ENCODE data around the gene RASD1. TPM values are rescaled to one million over a fixed set of nuclear protein-coding genes. Genes with fewer than 3 reads are reported as not detected.

Gene RASD1
- total RNA-seq, 1 donor: 0.36 TPM

- DNase-seq (ENCODE audit: low read depth): no peak
- no peak for TF ChIP-seq CTCF (IDR thresholded peaks at IDR 0.05; ENCODE audit: insufficient read depth, low read length)
- H3K4me3 ChIP-seq (ENCODE audit: low read depth, low read length): no peak overlapping the region
These were observed 6.8 kb upstream of the RASD1 start for GRCh38 chr17:17502741-17503565.

- peak; percentile 24 for TF ChIP-seq CTCF (IDR thresholded peaks at IDR 0.05; ENCODE audit: insufficient read depth, low read length)
- H3K4me3 ChIP-seq (ENCODE audit: low read depth, low read length): no peak overlapping the region
- no peak for DNase-seq (ENCODE audit: low read depth)
These were observed 4.9 kb upstream of the RASD1 start for GRCh38 chr17:17500999-17501605.

- no peak for TF ChIP-seq CTCF (IDR thresholded peaks at IDR 0.05; ENCODE audit: insufficient read depth, low read length)
These were observed 3.4 kb upstream of the RASD1 start for GRCh38 chr17:17499402-17500145.

GRCh38 chr17:17498606-17499301, 2.6 kb upstream of the RASD1 start:
- no peak overlapping the region for H3K4me3 ChIP-seq (ENCODE audit: low read depth, low read length)
- TF ChIP-seq CTCF (IDR thresholded peaks at IDR 0.05; ENCODE audit: insufficient read depth, low read length): no peak
- no peak for DNase-seq (ENCODE audit: low read depth)

More at GRCh38 chr17:17499402-17500145, 3.4 kb upstream of the RASD1 start:
- DNase-seq (ENCODE audit: low read depth): no peak
- H3K4me3 ChIP-seq (ENCODE audit: low read depth, low read length): no peak overlapping the region

- no peak for DNase-seq (ENCODE audit: low read depth)
- H3K4me3 ChIP-seq (ENCODE audit: low read depth, low read length): no peak overlapping the region
- no peak for TF ChIP-seq CTCF (IDR thresholded peaks at IDR 0.05; ENCODE audit: insufficient read depth, low read length)
These were observed 1.8 kb upstream of the RASD1 start for GRCh38 chr17:17497845-17498520.

Measured in fibroblast of the aortic adventitia (primary cell).